ENCODE results near the gene HMCN1. TPM values are rescaled to one million over a fixed set of nuclear protein-coding genes. Genes with fewer than 3 reads are reported as not detected.

Gene HMCN1
- total and polyA plus RNA-seq, 11 donors: 2.1 to 14.1 (median 5.6) TPM

DNA sequence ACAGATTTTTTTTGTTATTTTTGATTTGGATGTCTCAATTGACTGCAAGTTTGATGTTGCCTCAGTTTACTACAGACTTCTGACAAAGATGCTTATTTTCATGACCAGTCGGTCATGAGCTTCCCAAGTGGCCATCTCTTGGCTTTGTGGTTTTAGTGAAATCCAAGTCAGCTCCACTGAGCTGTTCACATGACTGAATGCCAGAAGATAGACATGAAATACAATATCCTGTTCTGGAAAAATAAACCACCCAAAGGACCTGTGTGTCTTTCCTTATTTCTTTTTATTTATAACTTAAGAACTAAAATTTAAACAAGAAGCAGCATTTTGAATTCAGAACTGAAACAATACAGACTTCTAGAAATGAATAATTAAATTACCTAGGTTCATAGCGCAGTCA lies 89.3 kb downstream of the HMCN1 start:
- DNase-seq (no peak), ATAC-seq (no peak)
- Histone ChIP-seq H3K27ac (no peak overlapping the region), H3K4me3 (no peak overlapping the region), H3K27me3 (no peaks in the 10 kb centered on the region), H3K9me3 (no peaks in the 10 kb centered on the region), H3K4me1 (peaks cover 0 to 18% (median 0%) of the 10 kb centered on the region in 12 donors), H3K36me3 (no peaks in the 10 kb centered on the region)
- intact Hi-C loops (cut with DNase I): loop anchor here in 1 of 10 donors (10.0 kb wide), 1 partner anchor 371 kb away; no protein-coding TSS in a partner anchor
- 74 to 90% (median 84%) methylated on average over 2 of the region's 2 CpGs for WGBS, 4 donors
- no peak for TF ChIP-seq CTCF (IDR thresholded peaks at IDR 0.05)
- TF ChIP-seq POLR2A (IDR thresholded peaks at IDR 0.05): no peak

DNA sequence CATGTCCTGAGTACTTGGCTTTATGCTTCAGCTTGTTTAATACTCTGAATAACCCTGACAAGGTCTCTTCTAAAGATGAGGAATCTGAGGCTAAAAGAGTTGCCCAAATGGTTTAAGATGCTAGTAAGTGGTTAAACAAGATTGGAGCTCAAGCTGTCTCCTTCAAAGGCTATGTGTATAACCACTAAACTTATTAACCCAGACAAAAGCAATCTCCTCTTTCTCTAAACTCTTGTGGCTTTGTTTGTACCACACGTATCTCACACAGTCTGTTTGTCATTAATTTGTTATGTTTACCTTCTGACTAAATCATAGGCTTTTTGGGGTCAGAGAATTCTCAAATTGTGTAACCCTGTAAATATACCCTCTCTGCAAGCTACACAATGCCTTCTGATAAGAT lies 89.9 kb downstream of the HMCN1 start:
- Histone ChIP-seq H3K27me3 (no peaks in the 10 kb centered on the region), H3K36me3 (no peaks in the 10 kb centered on the region), H3K4me3 (no peak overlapping the region), H3K4me1 (peaks cover 0 to 18% (median 0%) of the 10 kb centered on the region in 12 donors), H3K9me3 (peaks cover 0 to 1% (median 0%) of the 10 kb centered on the region in 12 donors), H3K27ac (peak overlapping the region in 1 of 12 donors; percentile 4)
- DNase-seq: no peak
- ATAC-seq: no peak
- TF ChIP-seq POLR2A (IDR thresholded peaks at IDR 0.05) (no peak), CTCF (IDR thresholded peaks at IDR 0.05) (no peak)
- WGBS, 4 donors: 74 to 80% (median 78%) methylated on average over 1 of the region's 1 CpG
- intact Hi-C loops (cut with DNase I): loop anchor here in 1 of 10 donors (10.0 kb wide), 1 partner anchor 371 kb away; no protein-coding TSS in a partner anchor

DNA sequence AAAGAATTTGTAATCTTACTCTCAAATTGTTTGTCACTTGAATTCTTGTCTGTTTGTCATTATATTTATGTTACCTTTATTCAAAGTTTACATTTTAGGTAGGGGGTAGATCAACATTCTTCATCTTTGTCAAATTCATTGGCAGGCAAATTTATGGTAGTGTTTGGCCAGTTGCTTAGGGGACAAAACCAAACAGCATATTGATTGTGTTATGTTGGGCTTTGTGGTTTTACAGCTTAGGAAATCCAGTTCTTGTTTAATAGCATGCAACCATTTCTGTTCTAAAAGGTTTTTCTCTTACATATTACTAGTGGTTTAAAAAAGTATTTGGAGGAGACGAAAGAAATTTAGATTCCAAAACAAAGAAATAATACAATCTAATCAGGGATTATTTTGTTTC lies 91.4 kb downstream of the HMCN1 start:
- Histone ChIP-seq H3K27ac (no peak overlapping the region), H3K36me3 (no peaks in the 10 kb centered on the region), H3K9me3 (peaks cover 0 to 7% (median 0%) of the 10 kb centered on the region in 12 donors), H3K4me1 (peaks cover 0 to 18% (median 0%) of the 10 kb centered on the region in 12 donors), H3K4me3 (no peak overlapping the region), H3K27me3 (no peaks in the 10 kb centered on the region)
- DNase-seq: no peak
- ATAC-seq: no peak
- WGBS, 4 donors: 82 to 92% (median 88%) methylated on average over 1 of the region's 1 CpG
- intact Hi-C loops (cut with DNase I): loop anchor here in 1 of 10 donors (10.0 kb wide), 1 partner anchor 369 kb away; no protein-coding TSS in a partner anchor
- TF ChIP-seq POLR2A (IDR thresholded peaks at IDR 0.05): no peak
- no peak for TF ChIP-seq CTCF (IDR thresholded peaks at IDR 0.05)

DNA sequence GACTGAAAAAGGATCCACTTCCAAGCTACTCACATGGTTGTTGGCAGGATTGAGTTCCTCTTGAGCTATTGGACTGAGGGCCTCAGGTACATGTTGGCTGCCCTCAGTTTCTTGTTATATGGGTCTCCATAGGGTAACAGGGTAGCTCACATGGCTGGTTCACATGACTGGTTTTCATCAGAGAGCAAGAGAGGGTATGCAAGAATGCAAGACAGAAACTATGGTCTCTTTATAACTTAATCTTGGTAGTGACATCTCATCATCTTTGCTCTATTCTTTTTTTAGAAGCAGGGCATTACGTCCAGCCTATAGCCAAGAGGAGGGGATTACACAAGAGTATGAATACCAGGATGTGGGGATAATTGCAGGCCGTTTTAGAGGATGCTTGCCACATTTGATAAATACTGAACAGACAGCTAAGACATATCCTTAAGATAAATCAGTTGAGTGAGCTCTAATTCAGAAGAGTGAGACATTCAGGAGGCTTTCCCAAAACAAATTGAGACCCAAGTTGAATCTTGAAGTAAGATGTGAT lies 100.2 kb downstream of the HMCN1 start:
- Histone ChIP-seq H3K4me1 (peaks cover 0 to 7% (median 0%) of the 10 kb centered on the region in 12 donors), H3K27ac (no peak overlapping the region), H3K4me3 (no peak overlapping the region), H3K36me3 (no peaks in the 10 kb centered on the region), H3K9me3 (peaks cover 0 to 3% (median 0%) of the 10 kb centered on the region in 12 donors), H3K27me3 (no peaks in the 10 kb centered on the region)
- DNase-seq (no peak), ATAC-seq (no peak)
- intact Hi-C loops (cut with DNase I): no loop called here
- 21 to 35% (median 26%) methylated on average over 2 of the region's 2 CpGs for WGBS, 4 donors
- no peak for TF ChIP-seq CTCF (IDR thresholded peaks at IDR 0.05)
- TF ChIP-seq POLR2A (IDR thresholded peaks at IDR 0.05): no peak

Data from heart left ventricle (tissue), 16 donors.